Measurements from ENCODE around the gene TMEM269. TPM values are rescaled to one million over a fixed set of nuclear protein-coding genes. Genes with fewer than 3 reads are reported as not detected.
"Not testable (repeated sequence)": the region's sequence is repeated elsewhere in the genome, so short reads cannot be mapped to it uniquely, and the experiment has no call there.

The TMEM269 gene
- total RNA-seq, 1 donor, result under 0.01 TPM

DNA sequence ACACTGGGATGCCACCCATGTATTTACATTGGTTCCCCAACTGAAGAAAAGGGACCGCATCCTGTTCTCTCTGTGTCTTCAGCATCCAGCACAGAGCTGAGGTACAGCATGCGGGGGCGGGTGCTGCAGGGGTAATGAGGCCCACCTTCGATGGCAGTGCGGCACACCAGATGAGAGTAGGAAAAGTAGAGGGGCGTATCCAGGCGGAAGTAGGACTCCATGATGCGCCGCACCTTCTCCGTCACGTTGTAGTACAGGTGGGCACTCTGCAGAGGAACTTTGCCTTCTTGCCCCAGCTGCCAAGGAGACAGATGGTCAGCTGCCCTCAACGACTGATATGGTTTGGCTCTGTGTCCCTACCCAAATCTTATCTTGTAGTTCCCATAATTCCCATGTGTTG, 34.8 kb upstream of the TMEM269 start:
- H3K4me2 ChIP-seq (ENCODE audit: insufficient read depth, low read length), result no peak overlapping the region
- H3K9me3 ChIP-seq (ENCODE audit: low read depth, low read length), result no peaks in the 10 kb centered on the region
- no peak overlapping the region for H3K27ac ChIP-seq (ENCODE audit: low read depth, low read length)
- H3K79me2 ChIP-seq (ENCODE audit: insufficient read depth, low read length), result no peaks in the 10 kb centered on the region
- no peak for DNase-seq (ENCODE audit: insufficient read length, low spot score, missing footprints)
- no peak overlapping the region for H2AFZ ChIP-seq (ENCODE audit: low read length)
- H3K27me3 ChIP-seq (ENCODE audit: insufficient read depth, low read length), result no peaks in the 10 kb centered on the region
- peaks cover 12% of the 10 kb centered on the region for H3K4me1 ChIP-seq (ENCODE audit: insufficient read depth, low read length)
- H3K36me3 ChIP-seq (ENCODE audit: insufficient read depth, low read length), result peaks cover 75% of the 10 kb centered on the region
- no peak overlapping the region for H3K4me3 ChIP-seq (ENCODE audit: insufficient read depth, low read length)
- peaks cover 24% of the 10 kb centered on the region for H4K20me1 ChIP-seq (ENCODE audit: insufficient read depth, low read length)
- TF ChIP-seq, protein P1, sequence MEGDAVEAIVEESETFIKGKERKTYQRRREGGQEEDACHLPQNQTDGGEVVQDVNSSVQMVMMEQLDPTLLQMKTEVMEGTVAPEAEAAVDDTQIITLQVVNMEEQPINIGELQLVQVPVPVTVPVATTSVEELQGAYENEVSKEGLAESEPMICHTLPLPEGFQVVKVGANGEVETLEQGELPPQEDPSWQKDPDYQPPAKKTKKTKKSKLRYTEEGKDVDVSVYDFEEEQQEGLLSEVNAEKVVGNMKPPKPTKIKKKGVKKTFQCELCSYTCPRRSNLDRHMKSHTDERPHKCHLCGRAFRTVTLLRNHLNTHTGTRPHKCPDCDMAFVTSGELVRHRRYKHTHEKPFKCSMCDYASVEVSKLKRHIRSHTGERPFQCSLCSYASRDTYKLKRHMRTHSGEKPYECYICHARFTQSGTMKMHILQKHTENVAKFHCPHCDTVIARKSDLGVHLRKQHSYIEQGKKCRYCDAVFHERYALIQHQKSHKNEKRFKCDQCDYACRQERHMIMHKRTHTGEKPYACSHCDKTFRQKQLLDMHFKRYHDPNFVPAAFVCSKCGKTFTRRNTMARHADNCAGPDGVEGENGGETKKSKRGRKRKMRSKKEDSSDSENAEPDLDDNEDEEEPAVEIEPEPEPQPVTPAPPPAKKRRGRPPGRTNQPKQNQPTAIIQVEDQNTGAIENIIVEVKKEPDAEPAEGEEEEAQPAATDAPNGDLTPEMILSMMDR (IDR thresholded peaks at IDR 0.05; ENCODE audit: extremely low read depth, low read depth, low read length), result no peak

DNA sequence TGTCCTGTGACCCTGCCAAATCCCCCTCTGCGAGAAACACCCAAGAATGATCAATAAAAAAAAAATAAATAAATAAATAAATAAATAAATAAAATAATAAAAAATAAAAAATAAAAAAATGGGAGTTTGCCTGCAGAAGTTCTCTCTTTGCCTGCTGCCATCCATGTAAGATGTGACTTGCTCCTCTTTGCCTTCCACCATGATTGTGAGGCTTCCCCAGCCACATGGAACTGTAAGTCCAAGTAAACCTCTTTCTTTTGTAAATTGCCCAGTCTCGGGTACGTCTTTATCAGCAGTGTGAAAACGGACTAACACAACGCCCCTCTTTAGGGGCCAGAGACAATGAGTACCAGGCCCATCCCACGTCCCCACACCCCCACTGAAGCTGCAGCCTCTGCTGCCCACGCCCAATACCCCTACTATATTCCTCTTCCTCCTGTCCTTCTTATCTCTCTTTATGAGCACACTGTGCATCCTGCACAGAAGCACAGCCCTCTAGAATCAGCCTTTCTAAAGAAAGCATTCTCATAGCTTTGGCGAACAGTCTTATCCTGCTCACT, 33.2 kb upstream of the TMEM269 start:
- not testable (repeated sequence) for H3K4me2 ChIP-seq (ENCODE audit: insufficient read depth, low read length); DNase-seq (ENCODE audit: insufficient read length, low spot score, missing footprints); H2AFZ ChIP-seq (ENCODE audit: low read length); H3K79me2 ChIP-seq (ENCODE audit: insufficient read depth, low read length); H3K9me3 ChIP-seq (ENCODE audit: low read depth, low read length); H3K27me3 ChIP-seq (ENCODE audit: insufficient read depth, low read length); H3K4me3 ChIP-seq (ENCODE audit: insufficient read depth, low read length)
- H3K36me3 ChIP-seq (ENCODE audit: insufficient read depth, low read length), result peaks cover 79% of the 10 kb centered on the region
- peaks cover 27% of the 10 kb centered on the region for H4K20me1 ChIP-seq (ENCODE audit: insufficient read depth, low read length)
- peaks cover 12% of the 10 kb centered on the region for H3K4me1 ChIP-seq (ENCODE audit: insufficient read depth, low read length)
- peak overlapping the region; percentile 77 for H3K27ac ChIP-seq (ENCODE audit: low read depth, low read length)

DNA sequence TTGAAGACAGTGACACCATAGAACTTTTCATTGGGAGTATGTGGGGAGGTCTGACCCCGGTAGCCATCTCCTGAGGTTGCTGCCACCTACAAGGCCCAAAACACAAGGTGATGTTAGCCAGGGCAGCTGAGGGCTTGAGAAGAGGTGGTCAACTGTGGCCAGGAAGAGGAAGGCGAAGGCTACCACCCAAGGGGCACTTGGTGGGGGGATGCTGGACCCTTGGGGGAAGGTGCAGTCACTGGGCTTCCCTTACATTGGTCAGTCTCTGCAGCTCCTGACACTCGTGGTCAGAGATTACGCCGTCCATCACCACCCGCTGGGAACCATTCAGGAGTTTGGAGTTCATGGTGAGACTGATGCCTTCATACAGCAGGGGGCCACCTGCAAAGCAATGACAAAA, 32.5 kb upstream of the TMEM269 start:
- Histone ChIP-seq H3K36me3 (ENCODE audit: insufficient read depth, low read length) (peaks cover 79% of the 10 kb centered on the region), H3K9me3 (ENCODE audit: low read depth, low read length) (no peaks in the 10 kb centered on the region), H3K4me3 (ENCODE audit: insufficient read depth, low read length) (no peak overlapping the region), H3K4me1 (ENCODE audit: insufficient read depth, low read length) (peaks cover 12% of the 10 kb centered on the region), H2AFZ (ENCODE audit: low read length) (no peak overlapping the region), H3K79me2 (ENCODE audit: insufficient read depth, low read length) (peaks cover 3% of the 10 kb centered on the region), H3K4me2 (ENCODE audit: insufficient read depth, low read length) (no peak overlapping the region), H4K20me1 (ENCODE audit: insufficient read depth, low read length) (peaks cover 29% of the 10 kb centered on the region), H3K27ac (ENCODE audit: low read depth, low read length) (peak overlapping the region; percentile 77), H3K27me3 (ENCODE audit: insufficient read depth, low read length) (no peaks in the 10 kb centered on the region)
- TF ChIP-seq, protein P1 (IDR thresholded peaks at IDR 0.05; ENCODE audit: extremely low read depth, low read depth, low read length), result no peak
- DNase-seq (ENCODE audit: insufficient read length, low spot score, missing footprints), result peak; percentile 34

DNA sequence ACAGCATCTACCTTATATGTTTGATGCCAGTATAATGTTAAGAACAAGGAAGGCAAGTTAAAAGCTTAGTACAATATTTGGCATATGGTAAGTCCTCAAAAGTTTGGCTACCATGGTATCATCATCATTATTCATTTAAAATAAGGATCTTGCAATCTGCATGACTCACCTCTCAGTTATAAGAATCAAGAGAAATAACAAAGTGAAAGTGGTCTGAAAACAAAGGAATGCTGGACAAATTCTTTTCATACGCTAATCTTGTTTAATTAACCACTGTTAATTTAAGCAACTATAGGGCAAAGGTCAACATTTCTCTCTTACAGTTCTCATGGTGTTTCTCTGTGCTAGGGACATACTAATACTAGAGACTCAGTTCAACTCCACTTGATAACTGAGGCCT, 31.7 kb upstream of the TMEM269 start:
- H4K20me1 ChIP-seq (ENCODE audit: insufficient read depth, low read length), result peaks cover 30% of the 10 kb centered on the region
- no peak overlapping the region for H3K4me3 ChIP-seq (ENCODE audit: insufficient read depth, low read length)
- no peaks in the 10 kb centered on the region for H3K9me3 ChIP-seq (ENCODE audit: low read depth, low read length)
- peak overlapping the region; percentile 71 for H3K4me2 ChIP-seq (ENCODE audit: insufficient read depth, low read length)
- H2AFZ ChIP-seq (ENCODE audit: low read length), result no peak overlapping the region
- H3K27ac ChIP-seq (ENCODE audit: low read depth, low read length), result peak overlapping the region; percentile 77
- TF ChIP-seq, protein P1 (IDR thresholded peaks at IDR 0.05; ENCODE audit: extremely low read depth, low read depth, low read length), result no peak
- peak; percentile 95 for DNase-seq (ENCODE audit: insufficient read length, low spot score, missing footprints)
- H3K79me2 ChIP-seq (ENCODE audit: insufficient read depth, low read length), result peaks cover 5% of the 10 kb centered on the region
- no peaks in the 10 kb centered on the region for H3K27me3 ChIP-seq (ENCODE audit: insufficient read depth, low read length)
- H3K36me3 ChIP-seq (ENCODE audit: insufficient read depth, low read length), result peaks cover 79% of the 10 kb centered on the region
- H3K4me1 ChIP-seq (ENCODE audit: insufficient read depth, low read length), result peaks cover 12% of the 10 kb centered on the region
